OCI-LY3 (cell line): Measurements from ENCODE around the gene NLRP4.

ENCODE experiments used
- H2AFZ ChIP-seq: fragments of 200-600, 300-600 bp; shearing (Covaris generic); 2 replicates; pipeline ENCODE4 v1.6.0; 2014; ENCODE audit warnings: antibody characterized with exemption, low read depth, low read length
- H3K27ac ChIP-seq: fragments of 200-600, 300-600 bp; sonication (generic); 2 replicates; pipeline ENCODE4 v1.5.1; 2014; ENCODE audit warnings: mild to moderate bottlenecking, low read length, moderate library complexity, mixed read lengths
- H3K27me3 ChIP-seq: fragments of 200-600, 300-600 bp; sonication (generic); 2 replicates; pipeline ENCODE4 v1.6.1; 2014; ENCODE audit warnings: low read depth, low read length, mixed read lengths
- H3K36me3 ChIP-seq: fragments of 200-600, 300-600 bp; sonication (generic); replicated peaks from 2 replicates; pipeline ENCODE3; 2014; ENCODE audit warnings: low read depth, low read length, mixed read lengths
- H3K4me1 ChIP-seq: fragments of 300-600, 200-600 bp; sonication (generic); 2 replicates; pipeline ENCODE4 v1.6.1; 2014; ENCODE audit warnings: low read length, mixed read lengths
- H3K4me2 ChIP-seq: fragments of 200-600, 300-600 bp; sonication (generic); 2 replicates; pipeline ENCODE4 v1.6.1; 2014; ENCODE audit warnings: low read length, mixed read lengths
- H3K4me3 ChIP-seq: fragments of 300-600, 200-600 bp; sonication (generic); 2 replicates; pipeline ENCODE4 v1.5.1; 2014; ENCODE audit warnings: antibody characterized with exemption, mild to moderate bottlenecking, low read length, moderate library complexity
- H3K79me2 ChIP-seq: fragments of 300-600, 200-600 bp; shearing (Covaris generic); 2 replicates; pipeline ENCODE4 v1.6.1; 2014; ENCODE audit warnings: mild to moderate bottlenecking, low read length, mixed read lengths
- H3K9ac ChIP-seq: fragments of 300-600, 200-600 bp; shearing (Covaris generic); 2 replicates; pipeline ENCODE4 v1.6.0; 2014; ENCODE audit warnings: mild to moderate bottlenecking, low read length, moderate library complexity
- H3K9me3 ChIP-seq: fragments of 200-600, 300-600 bp; shearing (Covaris generic); 2 replicates; pipeline ENCODE4 v1.6.1; 2014; ENCODE audit warnings: low read length, mixed read lengths; ENCODE audit not compliant: insufficient read depth
- H4K20me1 ChIP-seq: fragments of 200-600, 300-600 bp; sonication (generic); 2 replicates; pipeline ENCODE4 v1.6.1; 2016; ENCODE audit warnings: low read length, mixed read lengths; ENCODE audit not compliant: insufficient read depth
- EZH2phosphoT487 ChIP-seq: fragments of 200-600 bp; shearing (Covaris generic); IDR thresholded peaks from 2 replicates; pipeline ENCODE4 v1.6.1; 2018; ENCODE audit warnings: antibody characterized with exemption, mixed run types, low read depth
- TF ChIP-seq, protein P1 (sequence below): fragments of 200-600, 300-600 bp; sonication (generic); IDR thresholded peaks from 2 replicates; pipeline ENCODE4 v1.5.1; 2014; ENCODE audit warnings: antibody characterized with exemption, low read length, low read depth

NLRP4 gene

GRCh38 chr19:55820037-55820436, 16.3 kb upstream of the NLRP4 start:
- Histone ChIP-seq H3K27ac (no peak overlapping the region), H3K4me3 (no peak overlapping the region; the same call in 1 of the 2 replicates), H3K27me3 (peaks cover 7% of the 10 kb centered on the region; the same call in 1 of the 2 replicates), H3K79me2 (no peaks in the 10 kb centered on the region), H2AFZ (no peak overlapping the region), H3K36me3 (no peaks in the 10 kb centered on the region), H3K4me1 (peaks cover 15% of the 10 kb centered on the region), H3K9me3 (no peaks in the 10 kb centered on the region), H3K9ac (no peak overlapping the region), H3K4me2 (peak overlapping the region; percentile 26), H4K20me1 (no peaks in the 10 kb centered on the region)
- no peak for TF ChIP-seq EZH2phosphoT487
- TF ChIP-seq, protein P1, sequence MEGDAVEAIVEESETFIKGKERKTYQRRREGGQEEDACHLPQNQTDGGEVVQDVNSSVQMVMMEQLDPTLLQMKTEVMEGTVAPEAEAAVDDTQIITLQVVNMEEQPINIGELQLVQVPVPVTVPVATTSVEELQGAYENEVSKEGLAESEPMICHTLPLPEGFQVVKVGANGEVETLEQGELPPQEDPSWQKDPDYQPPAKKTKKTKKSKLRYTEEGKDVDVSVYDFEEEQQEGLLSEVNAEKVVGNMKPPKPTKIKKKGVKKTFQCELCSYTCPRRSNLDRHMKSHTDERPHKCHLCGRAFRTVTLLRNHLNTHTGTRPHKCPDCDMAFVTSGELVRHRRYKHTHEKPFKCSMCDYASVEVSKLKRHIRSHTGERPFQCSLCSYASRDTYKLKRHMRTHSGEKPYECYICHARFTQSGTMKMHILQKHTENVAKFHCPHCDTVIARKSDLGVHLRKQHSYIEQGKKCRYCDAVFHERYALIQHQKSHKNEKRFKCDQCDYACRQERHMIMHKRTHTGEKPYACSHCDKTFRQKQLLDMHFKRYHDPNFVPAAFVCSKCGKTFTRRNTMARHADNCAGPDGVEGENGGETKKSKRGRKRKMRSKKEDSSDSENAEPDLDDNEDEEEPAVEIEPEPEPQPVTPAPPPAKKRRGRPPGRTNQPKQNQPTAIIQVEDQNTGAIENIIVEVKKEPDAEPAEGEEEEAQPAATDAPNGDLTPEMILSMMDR, result no peak

- Histone ChIP-seq H3K27me3 (no peaks in the 10 kb centered on the region), H2AFZ (no peak overlapping the region), H3K4me2 (peak overlapping the region; percentile 35)
These were observed 5.7 kb upstream of the NLRP4 start for GRCh38 chr19:55830656-55831055.

DNA sequence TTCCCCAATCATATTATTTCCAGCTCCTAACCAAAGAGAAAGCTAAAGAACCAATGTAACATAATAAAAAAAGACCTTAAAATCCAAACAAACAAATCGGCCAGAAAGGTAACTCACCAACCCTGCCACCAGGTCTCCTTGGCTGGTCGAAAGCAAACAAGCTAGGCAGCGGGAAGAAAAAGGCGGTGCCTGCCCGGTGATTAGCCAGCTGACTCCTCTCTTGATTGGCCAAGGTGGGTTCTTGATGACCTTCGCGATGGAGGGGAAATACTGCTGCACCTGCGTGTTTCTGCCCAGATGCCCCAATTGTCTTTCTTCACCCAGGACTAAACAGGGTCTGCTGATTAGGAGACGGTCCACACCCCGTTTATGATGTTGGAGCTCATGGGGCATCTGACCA, 4.5 kb upstream of the NLRP4 start, which contains the start of gene NLRP11:
Gene NLRP11 (minus strand): TSS at position 154 of the 400 bp plus-strand sequence. CDS start 13,825 bp downstream, outside the sequence.
- no peak within 1 kb of the TSS for H3K9ac ChIP-seq
- no peaks in the 10 kb centered on the region for H3K27me3 ChIP-seq
- H3K4me2 ChIP-seq, result peak within 1 kb of the TSS; percentile 35; the same call in 1 of the 2 replicates

More at GRCh38 chr19:55830656-55831055, 5.7 kb upstream of the NLRP4 start:
- Histone ChIP-seq H3K4me3 (no peak overlapping the region), H3K9me3 (no peaks in the 10 kb centered on the region), H3K9ac (no peak overlapping the region), H3K27ac (0 out of 2 replicates have a peak overlapping the region, but pooled peaks have one; percentile 22), H3K79me2 (no peaks in the 10 kb centered on the region), H3K4me1 (peaks cover 19% of the 10 kb centered on the region), H3K36me3 (no peaks in the 10 kb centered on the region), H4K20me1 (no peaks in the 10 kb centered on the region)
- no peak for TF ChIP-seq EZH2phosphoT487
- TF ChIP-seq, protein P1, result no peak

GRCh38 chr19:55832676-55833075, 3.7 kb upstream of the NLRP4 start:
- H3K79me2 ChIP-seq, result no peaks in the 10 kb centered on the region
- H4K20me1 ChIP-seq, result no peaks in the 10 kb centered on the region
- no peak overlapping the region for H3K27ac ChIP-seq
- H3K9me3 ChIP-seq, result no peaks in the 10 kb centered on the region
- TF ChIP-seq, protein P1, result no peak
- TF ChIP-seq EZH2phosphoT487, result no peak
- H3K36me3 ChIP-seq, result no peaks in the 10 kb centered on the region
- peaks cover 19% of the 10 kb centered on the region for H3K4me1 ChIP-seq
- H3K4me2 ChIP-seq, result no peak overlapping the region
- no peak overlapping the region for H3K9ac ChIP-seq
- H3K27me3 ChIP-seq, result no peaks in the 10 kb centered on the region
- H2AFZ ChIP-seq, result no peak overlapping the region
- H3K4me3 ChIP-seq, result no peak overlapping the region

More for the DNA sequence above, 4.5 kb upstream of the NLRP4 start, which contains the start of gene NLRP11:
- Histone ChIP-seq H3K4me1 (peaks cover 19% of the 10 kb centered on the region), H3K79me2 (no peaks in the 10 kb centered on the region), H4K20me1 (no peaks in the 10 kb centered on the region), H3K4me3 (no peak within 1 kb of the TSS), H2AFZ (no peak within 1 kb of the TSS), H3K36me3 (no peaks in the 10 kb centered on the region), H3K9me3 (no peaks in the 10 kb centered on the region), H3K27ac (no peak within 1 kb of the TSS)
- no peak for TF ChIP-seq EZH2phosphoT487
- TF ChIP-seq, protein P1, result no peak
